B cell (primary cell): ENCODE results near the gene AGL.

Experiments
- EZH2 ChIP-seq: IDR thresholded peaks from 2 replicates; pipeline ENCODE4 v1.6.1; 2012; ENCODE audit warnings: borderline replicate concordance, low read depth, mild to moderate bottlenecking, moderate library complexity, low read length; ENCODE audit not compliant: insufficient read depth, poor library complexity, severe bottlenecking
- TF ChIP-seq, protein P1 (sequence below): fragments of 200-600 bp; IDR thresholded peaks from one replicate; pipeline ENCODE4 v1.8.0; 2022; ENCODE audit warnings: antibody characterized with exemption, mild to moderate bottlenecking

- TF ChIP-seq, protein P1, sequence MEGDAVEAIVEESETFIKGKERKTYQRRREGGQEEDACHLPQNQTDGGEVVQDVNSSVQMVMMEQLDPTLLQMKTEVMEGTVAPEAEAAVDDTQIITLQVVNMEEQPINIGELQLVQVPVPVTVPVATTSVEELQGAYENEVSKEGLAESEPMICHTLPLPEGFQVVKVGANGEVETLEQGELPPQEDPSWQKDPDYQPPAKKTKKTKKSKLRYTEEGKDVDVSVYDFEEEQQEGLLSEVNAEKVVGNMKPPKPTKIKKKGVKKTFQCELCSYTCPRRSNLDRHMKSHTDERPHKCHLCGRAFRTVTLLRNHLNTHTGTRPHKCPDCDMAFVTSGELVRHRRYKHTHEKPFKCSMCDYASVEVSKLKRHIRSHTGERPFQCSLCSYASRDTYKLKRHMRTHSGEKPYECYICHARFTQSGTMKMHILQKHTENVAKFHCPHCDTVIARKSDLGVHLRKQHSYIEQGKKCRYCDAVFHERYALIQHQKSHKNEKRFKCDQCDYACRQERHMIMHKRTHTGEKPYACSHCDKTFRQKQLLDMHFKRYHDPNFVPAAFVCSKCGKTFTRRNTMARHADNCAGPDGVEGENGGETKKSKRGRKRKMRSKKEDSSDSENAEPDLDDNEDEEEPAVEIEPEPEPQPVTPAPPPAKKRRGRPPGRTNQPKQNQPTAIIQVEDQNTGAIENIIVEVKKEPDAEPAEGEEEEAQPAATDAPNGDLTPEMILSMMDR = no peak
- TF ChIP-seq EZH2 = no peak
Measured at GRCh38 chr1:99872063-99872462, 21.9 kb downstream of the AGL start.
